Measurements from ENCODE around the gene ENPP7.

- TF ChIP-seq CTCF (IDR thresholded peaks at IDR 0.05 in 2 of 3, conservative IDR thresholded peaks at IDR 0.05 in 1 of 3; ENCODE audit: borderline replicate concordance in 1 of 3, insufficient read depth in 1 of 3, low read depth in 2 of 3, low read length in 2 of 3) (no peak), TCF7L2 (IDR thresholded peaks at IDR 0.05; ENCODE audit: borderline replicate concordance, extremely low read depth, insufficient read depth, insufficient read length) (no peak)
Observed at GRCh38 chr17:79695797-79696609, 34.7 kb upstream of the ENPP7 start.
